ENCODE data around the gene NTSR1.
A peak's percentile ranks its signal among the peaks of the same experiment; 100 is the strongest.

Gene NTSR1

DNA sequence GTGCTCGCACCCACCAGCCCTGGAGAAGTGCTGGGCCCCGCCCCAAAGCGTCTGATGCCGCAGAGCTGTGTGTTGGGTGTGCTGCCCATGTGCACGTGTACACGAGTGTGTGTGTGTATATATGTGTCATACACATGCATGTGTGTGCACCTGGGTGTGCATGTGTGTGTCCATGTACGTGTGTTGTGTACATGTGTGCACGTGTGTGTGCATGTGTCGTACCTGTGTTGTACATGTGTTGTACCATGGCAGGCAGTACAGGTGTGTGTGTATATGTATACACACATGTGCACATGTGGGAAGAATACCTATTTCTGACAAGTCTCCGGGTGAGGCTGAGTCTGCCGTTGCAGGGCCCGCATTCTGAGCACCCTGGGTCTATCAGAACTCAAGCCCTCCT is 81.4 kb downstream of the NTSR1 start:
- no peak overlapping the region for H3K4me3 ChIP-seq (ENCODE audit: low read depth in 1 of 2, low read length in 2 of 2)
- no peaks in the 10 kb centered on the region for H3K36me3 ChIP-seq (ENCODE audit: insufficient read depth, low read length)
- H3K27me3 ChIP-seq (ENCODE audit: control insufficient read depth in 1 of 2, insufficient read depth in 2 of 2, low read length in 2 of 2), result no peaks in the 10 kb centered on the region
- H3K9me3 ChIP-seq (ENCODE audit: low read length), result no peaks in the 10 kb centered on the region
- H3K4me1 ChIP-seq (ENCODE audit: insufficient read depth, low read length), result peaks cover 7% of the 10 kb centered on the region
- H3K9ac ChIP-seq (ENCODE audit: low read length), result no peak overlapping the region
- no peak overlapping the region for H3K27ac ChIP-seq (ENCODE audit: low read depth, low read length)

DNA sequence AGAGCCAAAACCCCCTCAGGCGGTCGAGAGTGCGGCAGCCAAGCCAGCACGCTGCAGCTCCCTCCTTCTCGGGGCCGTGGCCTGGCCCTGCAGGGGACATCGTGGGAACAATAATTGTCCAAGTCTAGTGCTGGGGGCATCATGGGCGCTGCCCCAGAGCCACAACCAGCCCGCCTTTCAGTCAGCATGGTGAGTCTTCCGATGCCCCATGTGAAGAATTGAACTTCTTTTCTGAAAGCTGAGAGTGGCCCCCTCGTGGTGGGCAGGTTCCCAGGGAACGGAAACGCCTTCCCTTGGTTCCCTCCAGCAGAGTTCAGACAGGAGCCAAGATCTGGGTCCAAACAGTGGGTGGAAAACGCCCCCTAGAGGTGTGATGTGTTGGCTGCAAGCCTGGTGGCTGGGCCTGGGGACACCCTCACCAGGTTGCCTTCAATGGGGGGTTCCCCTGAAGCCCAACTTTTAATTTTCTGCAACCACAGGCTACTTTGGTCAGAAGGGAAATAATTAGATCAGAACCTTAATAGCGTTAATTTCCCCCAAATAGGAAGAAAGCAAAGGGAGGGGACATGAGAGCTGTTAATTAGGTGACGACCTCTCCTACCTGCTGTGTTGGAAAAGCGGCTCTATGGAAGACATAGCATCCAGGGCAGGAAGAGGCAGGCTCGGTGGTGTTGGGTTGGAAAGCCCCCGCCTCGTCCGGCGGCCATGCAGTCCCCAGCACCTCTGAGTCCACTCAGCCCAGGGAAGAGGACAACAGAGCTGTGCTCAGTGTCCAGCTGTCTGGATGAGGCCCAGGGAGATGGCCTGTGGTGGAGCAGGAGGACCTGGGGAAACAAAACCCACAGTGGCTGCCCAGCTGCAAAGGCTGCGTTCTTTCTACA is 82.9 kb downstream of the NTSR1 start:
- Histone ChIP-seq H3K4me3 (ENCODE audit: low read depth in 1 of 2, low read length in 2 of 2) (no peak overlapping the region), H3K27ac (ENCODE audit: low read depth, low read length) (no peak overlapping the region), H3K36me3 (ENCODE audit: insufficient read depth, low read length) (no peaks in the 10 kb centered on the region), H3K9me3 (ENCODE audit: low read length) (no peaks in the 10 kb centered on the region), H3K4me1 (ENCODE audit: insufficient read depth, low read length) (peaks cover 7% of the 10 kb centered on the region), H3K27me3 (ENCODE audit: control insufficient read depth in 1 of 2, insufficient read depth in 2 of 2, low read length in 2 of 2) (no peaks in the 10 kb centered on the region), H3K9ac (ENCODE audit: low read length) (no peak overlapping the region)

DNA sequence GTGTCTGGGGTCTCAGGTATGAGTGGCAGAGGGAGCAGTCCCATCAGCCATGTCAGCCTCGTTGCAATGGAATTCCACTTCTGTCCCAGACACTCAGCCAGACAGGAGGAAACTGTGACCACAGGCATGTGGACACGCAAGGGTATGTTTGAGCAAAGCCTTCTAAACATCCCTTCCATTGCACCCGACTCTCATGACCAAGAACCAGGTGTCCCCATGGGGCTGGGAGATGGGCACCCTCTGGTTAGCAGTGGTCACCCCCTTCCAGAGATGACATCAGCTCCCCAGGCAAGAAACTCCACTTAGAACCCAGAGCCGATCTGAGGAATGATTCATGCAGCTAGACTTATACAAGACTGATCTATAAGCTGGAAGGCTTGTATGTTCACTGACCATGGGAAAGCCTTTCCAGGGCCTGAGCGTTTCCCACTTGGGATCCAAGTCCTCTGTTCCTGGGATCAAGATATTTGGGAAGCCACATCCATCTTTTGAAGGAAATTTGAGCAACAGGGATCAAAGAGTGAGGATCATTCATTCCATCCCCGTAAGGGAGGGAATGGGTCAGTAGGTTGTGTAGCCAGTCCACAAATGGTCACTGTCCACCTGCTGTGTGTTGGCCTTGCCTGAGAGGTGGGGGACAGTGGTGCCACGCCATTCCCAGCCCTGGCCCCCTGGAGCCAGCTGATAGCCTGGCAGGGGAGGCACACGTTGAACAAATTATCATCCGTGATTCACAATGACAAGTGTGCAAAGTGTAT is 83.7 kb downstream of the NTSR1 start:
- H3K4me3 ChIP-seq (ENCODE audit: low read depth in 1 of 2, low read length in 2 of 2), result no peak overlapping the region
- peaks cover 11% of the 10 kb centered on the region for H3K4me1 ChIP-seq (ENCODE audit: insufficient read depth, low read length)
- H3K27me3 ChIP-seq (ENCODE audit: control insufficient read depth in 1 of 2, insufficient read depth in 2 of 2, low read length in 2 of 2), result no peaks in the 10 kb centered on the region
- no peak overlapping the region for H3K9ac ChIP-seq (ENCODE audit: low read length)
- no peaks in the 10 kb centered on the region for H3K9me3 ChIP-seq (ENCODE audit: low read length)
- no peak overlapping the region for H3K27ac ChIP-seq (ENCODE audit: low read depth, low read length)
- H3K36me3 ChIP-seq (ENCODE audit: insufficient read depth, low read length), result no peaks in the 10 kb centered on the region

GRCh38 chr20:62792940-62793756 is 84.5 kb downstream of the NTSR1 start:
- H3K36me3 ChIP-seq (ENCODE audit: insufficient read depth, low read length), result peaks cover 2% of the 10 kb centered on the region
- peaks cover 16% of the 10 kb centered on the region for H3K4me1 ChIP-seq (ENCODE audit: insufficient read depth, low read length)
- H3K27ac ChIP-seq (ENCODE audit: low read depth, low read length), result peak overlapping the region; percentile 98
- H3K27me3 ChIP-seq (ENCODE audit: control insufficient read depth in 1 of 2, insufficient read depth in 2 of 2, low read length in 2 of 2), result no peaks in the 10 kb centered on the region
- H3K4me3 ChIP-seq (ENCODE audit: low read depth in 1 of 2, low read length in 2 of 2), result peak overlapping the region in 1 of 2 donors; percentile 52
- H3K9ac ChIP-seq (ENCODE audit: low read length), result peak overlapping the region; percentile 38
- H3K9me3 ChIP-seq (ENCODE audit: low read length), result no peaks in the 10 kb centered on the region

GRCh38 chr20:62793757-62794006 is 85.0 kb downstream of the NTSR1 start:
- H3K9ac ChIP-seq (ENCODE audit: low read length), result peak overlapping the region; percentile 38
- H3K27me3 ChIP-seq (ENCODE audit: control insufficient read depth in 1 of 2, insufficient read depth in 2 of 2, low read length in 2 of 2), result no peaks in the 10 kb centered on the region
- peak overlapping the region; percentile 98 for H3K27ac ChIP-seq (ENCODE audit: low read depth, low read length)
- peak overlapping the region in 1 of 2 donors; percentile 52 for H3K4me3 ChIP-seq (ENCODE audit: low read depth in 1 of 2, low read length in 2 of 2)
- no peaks in the 10 kb centered on the region for H3K9me3 ChIP-seq (ENCODE audit: low read length)
- peaks cover 7% of the 10 kb centered on the region for H3K36me3 ChIP-seq (ENCODE audit: insufficient read depth, low read length)
- H3K4me1 ChIP-seq (ENCODE audit: insufficient read depth, low read length), result peaks cover 16% of the 10 kb centered on the region

GRCh38 chr20:62794007-62794724 is 85.5 kb downstream of the NTSR1 start:
- Histone ChIP-seq H3K27ac (ENCODE audit: low read depth, low read length) (peak overlapping the region; percentile 98), H3K4me3 (ENCODE audit: low read depth in 1 of 2, low read length in 2 of 2) (peak overlapping the region in 1 of 2 donors; percentile 68), H3K4me1 (ENCODE audit: insufficient read depth, low read length) (peaks cover 16% of the 10 kb centered on the region), H3K9ac (ENCODE audit: low read length) (peak overlapping the region; percentile 38), H3K27me3 (ENCODE audit: control insufficient read depth in 1 of 2, insufficient read depth in 2 of 2, low read length in 2 of 2) (no peaks in the 10 kb centered on the region), H3K9me3 (ENCODE audit: low read length) (no peaks in the 10 kb centered on the region), H3K36me3 (ENCODE audit: insufficient read depth, low read length) (peaks cover 12% of the 10 kb centered on the region)

DNA sequence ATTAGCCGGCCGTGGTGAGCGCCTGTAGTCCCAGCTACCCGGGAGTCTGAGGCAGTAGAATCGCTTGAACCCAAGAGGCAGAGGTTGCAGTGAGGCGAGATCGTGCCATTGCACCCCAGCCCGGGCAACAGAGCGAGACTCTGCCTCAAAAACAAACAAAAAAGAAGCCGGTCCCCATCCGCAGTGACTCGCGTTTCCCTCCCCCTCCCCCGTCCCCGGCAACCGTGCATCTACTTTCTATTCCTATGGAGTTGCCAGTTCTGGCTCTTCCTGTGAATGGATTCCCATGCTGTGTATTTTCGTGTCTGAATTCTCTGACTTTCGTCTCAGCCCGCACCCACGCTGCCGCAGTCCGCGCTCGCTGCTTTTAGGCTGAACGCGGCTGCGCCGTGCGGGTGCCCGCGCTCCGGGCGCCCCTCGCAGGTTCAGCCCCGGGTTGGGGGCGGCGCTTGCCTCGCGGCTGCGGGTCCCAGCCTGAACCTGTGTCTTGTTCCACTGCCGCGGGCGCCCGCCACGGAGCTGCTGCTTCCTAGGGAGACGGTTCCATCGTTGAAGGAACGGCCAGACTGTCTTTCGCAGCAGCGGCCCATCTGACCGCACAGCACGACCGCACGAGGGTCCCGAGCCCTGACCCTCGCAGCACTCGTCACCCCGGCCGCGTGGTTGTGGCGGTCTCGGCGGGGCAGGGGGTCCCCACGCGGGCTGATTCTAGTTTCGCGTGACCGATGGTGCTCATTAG is 86.6 kb downstream of the NTSR1 start:
- Histone ChIP-seq H3K9me3 (ENCODE audit: low read length) (no peaks in the 10 kb centered on the region), H3K27me3 (ENCODE audit: control insufficient read depth in 1 of 2, insufficient read depth in 2 of 2, low read length in 2 of 2) (no peaks in the 10 kb centered on the region), H3K4me3 (ENCODE audit: low read depth in 1 of 2, low read length in 2 of 2) (peak overlapping the region; percentile 68 to 80), H3K9ac (ENCODE audit: low read length) (peak overlapping the region; percentile 29), H3K36me3 (ENCODE audit: insufficient read depth, low read length) (peaks cover 22% of the 10 kb centered on the region), H3K27ac (ENCODE audit: low read depth, low read length) (peak overlapping the region; percentile 92), H3K4me1 (ENCODE audit: insufficient read depth, low read length) (peaks cover 16% of the 10 kb centered on the region)

DNA sequence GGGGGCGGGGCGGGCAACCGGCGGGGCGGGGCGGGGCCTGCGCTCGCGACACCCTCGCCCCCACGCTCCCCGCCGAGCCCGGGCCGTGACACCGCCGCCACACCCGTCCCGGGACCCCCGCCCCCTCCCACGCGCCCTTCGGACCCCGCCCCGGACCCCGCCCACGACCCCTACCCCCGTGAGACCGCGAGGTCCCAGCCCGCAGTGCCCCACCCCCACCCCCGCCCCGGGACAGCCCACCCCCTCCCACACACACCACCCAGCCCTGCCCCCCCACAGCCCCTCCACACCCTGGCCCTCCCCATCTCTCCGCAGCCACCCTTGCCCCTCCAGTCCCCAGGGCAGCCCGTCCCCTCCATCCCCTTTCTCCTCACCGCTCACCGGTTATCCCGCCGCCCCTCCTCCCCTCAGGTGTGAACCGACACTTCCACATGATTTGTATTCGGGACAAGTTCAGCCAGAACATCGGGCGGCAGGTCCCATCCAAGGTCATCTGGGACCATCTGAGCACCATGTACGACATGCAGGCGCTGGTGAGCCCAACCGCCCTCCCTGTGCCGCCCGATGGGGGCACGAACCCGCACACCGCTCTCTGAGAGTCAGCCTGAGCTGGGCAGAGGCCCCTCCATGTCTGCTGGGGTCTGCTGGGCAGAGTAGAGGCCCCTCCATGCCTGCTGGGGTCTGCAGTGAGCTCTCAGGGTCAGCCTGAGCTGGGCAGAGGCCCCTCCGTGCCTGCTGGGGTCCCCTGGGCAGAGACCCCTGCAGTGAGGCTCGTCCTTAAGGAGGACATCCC is 88.3 kb downstream of the NTSR1 start:
- Histone ChIP-seq H3K9ac (ENCODE audit: low read length) (peak overlapping the region; percentile 34), H3K27ac (ENCODE audit: low read depth, low read length) (peak overlapping the region; percentile 78), H3K9me3 (ENCODE audit: low read length) (no peaks in the 10 kb centered on the region), H3K27me3 (ENCODE audit: control insufficient read depth in 1 of 2, insufficient read depth in 2 of 2, low read length in 2 of 2) (no peaks in the 10 kb centered on the region), H3K4me1 (ENCODE audit: insufficient read depth, low read length) (peaks cover 23% of the 10 kb centered on the region), H3K4me3 (ENCODE audit: low read depth in 1 of 2, low read length in 2 of 2) (peak overlapping the region; percentile 39 to 52), H3K36me3 (ENCODE audit: insufficient read depth, low read length) (peaks cover 34% of the 10 kb centered on the region)

GRCh38 chr20:62797671-62798532 is 89.3 kb downstream of the NTSR1 start:
- H3K9ac ChIP-seq (ENCODE audit: low read length), result peak overlapping the region; percentile 34
- peaks cover 33% of the 10 kb centered on the region for H3K4me1 ChIP-seq (ENCODE audit: insufficient read depth, low read length)
- no peaks in the 10 kb centered on the region for H3K27me3 ChIP-seq (ENCODE audit: control insufficient read depth in 1 of 2, insufficient read depth in 2 of 2, low read length in 2 of 2)
- peak overlapping the region; percentile 23 for H3K27ac ChIP-seq (ENCODE audit: low read depth, low read length)
- peaks cover 34% of the 10 kb centered on the region for H3K36me3 ChIP-seq (ENCODE audit: insufficient read depth, low read length)
- H3K4me3 ChIP-seq (ENCODE audit: low read depth in 1 of 2, low read length in 2 of 2), result peak overlapping the region; percentile 32 to 52
- no peaks in the 10 kb centered on the region for H3K9me3 ChIP-seq (ENCODE audit: low read length)

Data from muscle layer of colon (tissue), 2 donors.